Measurements from ENCODE around the gene CENPE. TPM values are rescaled to one million over a fixed set of nuclear protein-coding genes. Genes with fewer than 3 reads are reported as not detected.

CENPE gene
- total and polyA plus RNA-seq, 2 of the 8 experiments (the other 6 are each of a cell fraction or from before 2014, with no cell fraction given) = 2.1 to 49.0 TPM

DNA sequence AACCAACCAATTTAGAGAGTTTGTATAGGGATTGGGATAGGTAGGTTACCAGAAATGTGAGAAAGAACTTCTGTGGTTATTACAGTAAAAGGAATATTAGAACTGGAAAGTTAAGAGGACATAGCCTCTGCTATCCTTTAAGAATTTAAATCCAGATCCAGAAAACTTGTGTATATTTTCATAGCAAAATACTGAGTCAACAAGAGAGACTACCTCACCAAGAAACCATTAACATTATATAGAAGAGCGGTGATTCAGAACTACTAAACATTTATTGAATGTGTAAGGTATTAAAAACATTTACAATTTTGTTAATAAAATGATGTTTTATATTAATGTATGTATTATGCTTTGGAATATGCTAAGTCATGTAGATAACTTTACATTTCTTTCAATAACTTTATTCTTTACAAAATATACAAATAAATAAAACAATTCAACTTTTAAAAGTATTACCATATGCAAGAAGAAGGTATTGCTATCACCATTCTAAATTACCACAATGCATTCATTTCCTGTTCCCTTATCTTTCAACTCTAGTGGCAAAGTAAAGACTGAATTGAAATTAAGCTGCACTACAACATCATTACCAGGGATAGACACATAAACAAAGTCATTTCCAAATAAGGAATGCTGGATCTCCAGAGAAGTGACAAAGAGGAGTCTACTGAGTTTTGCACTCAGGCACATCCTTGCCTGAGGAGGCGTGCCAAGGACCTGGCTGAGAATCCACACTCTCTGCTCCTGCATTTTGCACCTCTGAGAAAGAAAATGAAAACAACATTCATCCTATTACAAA lies 92.4 kb downstream of the CENPE start (continued):
- TF ChIP-seq BRCA1 (IDR thresholded peaks at IDR 0.05; ENCODE audit: low read depth, low read length) (no peak), CHD2 (IDR thresholded peaks at IDR 0.05; ENCODE audit: low read length) (no peak), SIN3A (conservative IDR thresholded peaks at IDR 0.05 in 1 of 2, IDR thresholded peaks at IDR 0.05 in 1 of 2; ENCODE audit: low read depth in 1 of 2, low read length in 2 of 2) (no peak), RBBP5 (IDR thresholded peaks at IDR 0.05; ENCODE audit: borderline replicate concordance, low read depth, low read length) (no peak), GTF2F1 (IDR thresholded peaks at IDR 0.05; ENCODE audit: borderline replicate concordance, low read depth, low read length) (no peak)

Measured in H1 (cell line).